SU-DHL-6 (cell line): ENCODE data around the gene SYNC.

ENCODE experiments used
- H2AFZ ChIP-seq: fragments of 200-600 bp; sonication (generic); 2 replicates; pipeline ENCODE4 v1.6.1; 2014; ENCODE audit warnings: low read depth, mild to moderate bottlenecking, moderate library complexity, mixed read lengths, antibody characterized with exemption, low read length; ENCODE audit not compliant: severe bottlenecking
- H3F3A ChIP-seq: fragments of 200-600 bp; shearing (Covaris generic); 2 replicates; pipeline ENCODE4 v1.6.0; 2016; ENCODE audit warnings: antibody characterized with exemption, mild to moderate bottlenecking; ENCODE audit not compliant: insufficient read depth
- H3K27ac ChIP-seq: fragments of 200-600 bp; sonication (generic); 2 replicates; pipeline ENCODE4 v1.5.1; 2016; ENCODE audit warnings: low read depth, mild to moderate bottlenecking, low read length, moderate library complexity, mixed read lengths
- H3K27me3 ChIP-seq: fragments of 200-600 bp; sonication (generic), shearing (Covaris generic); 2 replicates; pipeline ENCODE4 v1.6.0; 2014; ENCODE audit warnings: mild to moderate bottlenecking, low read length
- H3K36me3 ChIP-seq: fragments of 200-600 bp; sonication (generic); 2 replicates; pipeline ENCODE4 v1.6.1; 2014; ENCODE audit warnings: mild to moderate bottlenecking, low read length, mixed read lengths
- H3K4me2 ChIP-seq: fragments of 300-600, 200-600 bp; shearing (Covaris generic), sonication (generic); 2 replicates; pipeline ENCODE4 v1.6.0; 2014; ENCODE audit warnings: low read length, low read depth, mild to moderate bottlenecking; ENCODE audit not compliant: poor library complexity, severe bottlenecking
- H3K4me3 ChIP-seq: fragments of 200-600 bp; sonication (generic); 2 replicates; pipeline ENCODE4 v1.5.1; 2014; ENCODE audit warnings: antibody characterized with exemption, low read length, mild to moderate bottlenecking, mixed read lengths; ENCODE audit not compliant: insufficient read depth, poor library complexity, severe bottlenecking
- H3K79me2 ChIP-seq: fragments of 200-600 bp; sonication (generic); 2 replicates; pipeline ENCODE4 v1.6.1; 2014; ENCODE audit warnings: mild to moderate bottlenecking, low read length, moderate library complexity; ENCODE audit not compliant: insufficient read depth
- H3K9ac ChIP-seq: fragments of 200-600 bp; sonication (generic); 2 replicates; pipeline ENCODE4 v1.7.0; 2014; ENCODE audit warnings: mild to moderate bottlenecking, low read length
- H3K9me2 ChIP-seq: fragments of 200-600 bp; sonication (generic); replicated peaks from 2 replicates; pipeline ENCODE4 v1.6.1; 2014; ENCODE audit warnings: low read length; ENCODE audit not compliant: insufficient read depth
- H3K9me3 ChIP-seq: fragments of 200-600 bp; sonication (generic); 2 replicates; pipeline ENCODE4 v1.6.1; 2014; ENCODE audit warnings: low read length, mixed read lengths; ENCODE audit not compliant: insufficient read depth
- H4K20me1 ChIP-seq: fragments of 200-600 bp; sonication (generic); 2 replicates; pipeline ENCODE4 v1.6.1; 2014; ENCODE audit warnings: low read depth, mild to moderate bottlenecking, antibody characterized with exemption, low read length, moderate library complexity, mixed read lengths
- EZH2phosphoT487 ChIP-seq: fragments of 200-600 bp; sonication (generic), shearing (Covaris generic); conservative IDR thresholded peaks from 2 replicates; pipeline ENCODE4 v1.6.1; 2018; ENCODE audit warnings: mild to moderate bottlenecking, antibody characterized with exemption, low read length, moderate library complexity, mixed read lengths
- TF ChIP-seq, protein P1 (sequence below): fragments of 200-600 bp; sonication (generic); IDR thresholded peaks from one replicate; pipeline ENCODE4 v1.5.1; 2017; ENCODE audit warnings: antibody characterized with exemption, mild to moderate bottlenecking, low read length, moderate library complexity; ENCODE audit not compliant: insufficient read depth, poor library complexity, severe bottlenecking

SYNC gene

DNA sequence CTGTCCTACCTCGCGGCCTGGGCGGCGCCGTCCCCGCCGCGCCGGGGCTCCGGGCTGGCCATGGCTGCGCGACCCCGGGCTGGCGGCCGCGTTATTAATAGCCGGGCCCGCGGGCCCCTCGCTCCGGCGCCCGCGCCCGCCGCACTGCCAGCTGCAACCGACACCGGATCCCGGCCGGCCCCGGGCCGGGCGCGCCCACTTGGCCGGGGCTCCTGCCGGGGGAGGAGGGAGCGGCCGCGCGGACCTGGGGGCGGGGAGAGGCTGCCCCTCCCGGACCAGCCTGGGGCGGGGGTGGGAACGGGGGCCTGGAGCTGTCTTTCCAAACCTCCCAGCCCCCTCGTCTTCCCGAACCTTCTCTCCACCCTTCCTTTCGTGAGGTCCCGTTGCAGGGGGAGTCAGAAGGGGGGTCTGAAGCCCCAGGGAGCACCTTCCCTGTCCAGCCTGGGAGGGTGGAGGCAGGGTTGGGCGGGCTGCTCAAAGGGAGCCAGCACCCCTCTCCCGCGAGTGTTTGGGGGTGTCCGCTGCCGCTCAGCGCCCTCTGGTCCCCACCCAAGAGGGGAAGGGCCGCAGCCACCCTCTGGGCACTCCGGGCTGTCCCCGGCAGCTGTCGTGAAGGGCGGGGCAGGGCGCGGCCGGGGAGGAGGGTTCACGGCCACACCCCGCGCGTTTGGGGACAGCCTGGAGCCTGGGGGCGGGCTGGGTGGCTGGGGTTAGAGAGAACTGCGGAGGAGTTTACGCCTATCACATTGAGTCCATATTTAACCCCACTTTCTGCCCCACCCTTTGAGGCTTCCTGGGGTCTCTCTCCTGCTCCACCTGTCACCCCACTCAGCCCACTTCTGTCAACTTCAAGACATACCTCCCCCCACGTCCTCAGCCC is at the start of gene SYNC:
TSS of gene SYNC (minus strand) at position 172 of the 880 bp plus-strand sequence. CDS start at position 62, 110 bp downstream.
- Histone ChIP-seq H3K9ac (no peak within 1 kb of the TSS), H3K4me3 (no peak within 1 kb of the TSS), H3K4me2 (peak within 1 kb of the TSS; percentile 14), H3K27me3 (no peaks in the 10 kb centered on the region), H3K36me3 (no peaks in the 10 kb centered on the region), H3F3A (no peaks in the 10 kb centered on the region), H3K27ac (no peak within 1 kb of the TSS), H3K9me3 (no peaks in the 10 kb centered on the region), H2AFZ (no peak within 1 kb of the TSS), H3K9me2 (no peaks in the 10 kb centered on the region), H3K79me2 (no peaks in the 10 kb centered on the region), H4K20me1 (no peaks in the 10 kb centered on the region)
- 0 out of 2 replicates have a peak, but pooled peaks have one; percentile 30 for TF ChIP-seq EZH2phosphoT487
- TF ChIP-seq, protein P1, sequence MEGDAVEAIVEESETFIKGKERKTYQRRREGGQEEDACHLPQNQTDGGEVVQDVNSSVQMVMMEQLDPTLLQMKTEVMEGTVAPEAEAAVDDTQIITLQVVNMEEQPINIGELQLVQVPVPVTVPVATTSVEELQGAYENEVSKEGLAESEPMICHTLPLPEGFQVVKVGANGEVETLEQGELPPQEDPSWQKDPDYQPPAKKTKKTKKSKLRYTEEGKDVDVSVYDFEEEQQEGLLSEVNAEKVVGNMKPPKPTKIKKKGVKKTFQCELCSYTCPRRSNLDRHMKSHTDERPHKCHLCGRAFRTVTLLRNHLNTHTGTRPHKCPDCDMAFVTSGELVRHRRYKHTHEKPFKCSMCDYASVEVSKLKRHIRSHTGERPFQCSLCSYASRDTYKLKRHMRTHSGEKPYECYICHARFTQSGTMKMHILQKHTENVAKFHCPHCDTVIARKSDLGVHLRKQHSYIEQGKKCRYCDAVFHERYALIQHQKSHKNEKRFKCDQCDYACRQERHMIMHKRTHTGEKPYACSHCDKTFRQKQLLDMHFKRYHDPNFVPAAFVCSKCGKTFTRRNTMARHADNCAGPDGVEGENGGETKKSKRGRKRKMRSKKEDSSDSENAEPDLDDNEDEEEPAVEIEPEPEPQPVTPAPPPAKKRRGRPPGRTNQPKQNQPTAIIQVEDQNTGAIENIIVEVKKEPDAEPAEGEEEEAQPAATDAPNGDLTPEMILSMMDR, result no peak

DNA sequence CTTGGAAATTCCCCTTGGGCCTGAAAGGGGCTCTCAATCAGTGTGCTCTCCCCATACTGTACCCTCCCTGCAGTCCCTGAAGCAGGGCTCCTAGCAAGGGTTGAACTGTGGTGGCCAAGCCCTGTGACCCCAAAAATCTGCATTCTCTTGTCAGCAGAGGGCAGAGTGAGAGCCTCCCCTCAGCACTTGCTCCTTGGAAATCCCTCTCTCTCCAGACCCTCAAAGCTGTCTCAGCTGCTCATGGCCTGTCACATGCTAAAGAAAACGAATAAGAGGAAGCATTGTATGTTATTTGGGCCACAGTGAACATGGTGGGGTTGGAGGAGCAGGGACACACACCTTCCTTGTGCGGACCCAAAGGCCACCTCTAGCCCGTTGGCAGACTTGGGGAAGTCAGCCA is 47.2 kb upstream of the SYNC start:
- no peak overlapping the region for H2AFZ ChIP-seq
- H3K4me3 ChIP-seq, result no peak overlapping the region
- H3K9ac ChIP-seq, result no peak overlapping the region
- H3F3A ChIP-seq, result no peaks in the 10 kb centered on the region
- H3K9me2 ChIP-seq, result no peaks in the 10 kb centered on the region
- H3K79me2 ChIP-seq, result no peaks in the 10 kb centered on the region
- no peak overlapping the region for H3K4me2 ChIP-seq
- H3K27ac ChIP-seq, result no peak overlapping the region
- H4K20me1 ChIP-seq, result no peaks in the 10 kb centered on the region
- H3K27me3 ChIP-seq, result no peaks in the 10 kb centered on the region
- no peaks in the 10 kb centered on the region for H3K36me3 ChIP-seq
- H3K9me3 ChIP-seq, result no peaks in the 10 kb centered on the region
- TF ChIP-seq, protein P1, result no peak
- no peak for TF ChIP-seq EZH2phosphoT487

DNA sequence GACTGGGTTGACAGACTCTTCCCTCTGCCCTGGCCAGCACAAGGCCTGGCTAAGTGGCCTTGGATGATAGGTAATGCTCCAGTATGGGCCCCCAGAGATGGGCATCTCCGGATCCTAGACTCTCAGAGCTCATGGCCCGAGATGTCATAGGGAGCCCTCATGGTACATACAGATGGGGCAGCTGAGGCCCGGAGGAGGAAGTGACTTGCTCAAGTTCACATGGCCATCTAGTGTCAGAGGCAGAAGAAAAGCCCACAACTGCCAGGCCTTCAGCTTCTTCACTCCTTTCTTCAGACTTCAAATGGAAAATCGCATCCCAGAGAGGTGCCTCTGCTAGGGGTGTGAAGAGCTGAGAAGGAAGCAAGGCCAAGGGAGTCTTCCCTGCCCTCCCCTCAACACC is 46.8 kb upstream of the SYNC start:
- H3F3A ChIP-seq, result no peaks in the 10 kb centered on the region
- H3K27ac ChIP-seq, result no peak overlapping the region
- no peak overlapping the region for H3K9ac ChIP-seq
- no peaks in the 10 kb centered on the region for H3K27me3 ChIP-seq
- no peak overlapping the region for H3K4me3 ChIP-seq
- no peaks in the 10 kb centered on the region for H3K9me3 ChIP-seq
- H2AFZ ChIP-seq, result no peak overlapping the region
- H4K20me1 ChIP-seq, result no peaks in the 10 kb centered on the region
- H3K9me2 ChIP-seq, result no peaks in the 10 kb centered on the region
- no peak overlapping the region for H3K4me2 ChIP-seq
- H3K79me2 ChIP-seq, result no peaks in the 10 kb centered on the region
- no peaks in the 10 kb centered on the region for H3K36me3 ChIP-seq
- TF ChIP-seq, protein P1, result no peak
- no peak for TF ChIP-seq EZH2phosphoT487
